HCT116 (cell line): ENCODE data around the gene CDH13. TPM values are rescaled to one million over a fixed set of nuclear protein-coding genes. Genes with fewer than 3 reads are reported as not detected.

Experiments
- ATAC-seq: fragments of 200-7000 bp; cut with Tn5 transposase; 2 replicates; pipeline ENCODE4 v1.9.1; 2020; ENCODE audit warnings: mild to moderate bottlenecking, moderate library complexity
- BruUV-seq: library from RNA; stranded (reverse); fragments of 400-500 nt; replicated peaks from 2 replicates; lab custom pipeline; 2021; lab: Mats Ljungman, UMichigan
- CTCF ChIA-PET: fragments of 300-600 bp; sonication (Branson Sonifier 250); formaldehyde crosslinking; loops from one replicate; lab custom pipeline; 2021; ENCODE audit warnings: antibody characterized with exemption; lab: Charles Lee
- POLR2A ChIA-PET: fragments of 300-600, 350-600 bp; sonication (Branson Sonifier 250); formaldehyde crosslinking; loops from one replicate; lab custom pipeline; 2021; ENCODE audit warnings: antibody characterized with exemption; lab: Charles Lee
- RAD21 ChIA-PET, 2 experiments: fragments of 300-600 bp; sonication (Branson Sonifier 250); formaldehyde crosslinking; loops; one replicate each; lab custom pipeline; 2023; ENCODE audit warnings: low total read pairs in 2 of 2; ENCODE audit not compliant: uncharacterized antibody in 2 of 2, unreplicated experiment in 2 of 2, low non-redundant PET in 1 of 2; lab: Charles Lee
- DNase-seq: peaks from one replicate; pipeline ENCODE4 v3.0.0-alpha.2; 2010; ENCODE audit warnings: low read depth, low spot score
- H2AFZ ChIP-seq: fragments of 200-600 bp; shearing (Covaris generic), sonication (generic); 2 replicates; pipeline ENCODE4 v1.6.1; 2017; ENCODE audit warnings: low read depth, mixed run types, mixed read lengths, antibody characterized with exemption, low read length; ENCODE audit not compliant: poor library complexity, severe bottlenecking
- H3K27ac ChIP-seq: 2 replicates; pipeline ENCODE4 v1.5.1; 2012; ENCODE audit warnings: low read depth, low read length
- H3K27me3 ChIP-seq: fragments of 200-600 bp; sonication (generic); 2 replicates; pipeline ENCODE4 v1.6.1; 2016; ENCODE audit warnings: mixed run types, low read length, mixed read lengths; ENCODE audit not compliant: insufficient read depth
- H3K36me3 ChIP-seq, 2 experiments: fragments of 200-500 bp in 1 of 2; fragments of 200-600 bp in 1 of 2; sonication (Bioruptor generic) in 1 of 2; sonication (generic) in 1 of 2; 2 replicates each; pipeline versions ENCODE4 v1.5.1 to v1.6.1; 2014 to 2016; ENCODE audit warnings: low read length in 2 of 2, inconsistent platforms in 1 of 2, mixed read lengths in 1 of 2, mixed run types in 1 of 2; ENCODE audit not compliant: insufficient read depth in 2 of 2, control insufficient read depth in 1 of 2
- H3K4me1 ChIP-seq, 2 experiments: fragments of 200-600 bp in 1 of 2; sonication (generic) in 1 of 2; 2 replicates each; pipeline versions ENCODE4 v1.5.1 to v1.6.1; 2012 to 2017; ENCODE audit warnings: low read length in 2 of 2, inconsistent platforms in 1 of 2, mild to moderate bottlenecking in 1 of 2, mixed read lengths in 1 of 2, mixed run types in 1 of 2, moderate library complexity in 1 of 2; ENCODE audit not compliant: insufficient read depth in 2 of 2, control insufficient read depth in 1 of 2
- H3K4me2 ChIP-seq: fragments of 200-600 bp; sonication (generic); 2 replicates; pipeline ENCODE4 v1.6.1; 2017; ENCODE audit warnings: mixed run types, low read length, mixed read lengths
- H3K4me3 ChIP-seq, 2 experiments: fragments of 200-600 bp in 1 of 2; sonication (generic) in 1 of 2; replicated peaks in 1 of 2; 2 replicates each; pipeline ENCODE4 v1.5.1; 2011 to 2016; ENCODE audit warnings: low read length in 2 of 2, control low read depth in 1 of 2, low read depth in 1 of 2, mild to moderate bottlenecking in 1 of 2, mixed read lengths in 1 of 2, mixed run types in 1 of 2
- H3K79me2 ChIP-seq: fragments of 200-600 bp; sonication (generic); 2 replicates; pipeline ENCODE4 v1.6.1; 2017; ENCODE audit warnings: mild to moderate bottlenecking, mixed run types, low read length, moderate library complexity, mixed read lengths; ENCODE audit not compliant: insufficient read depth
- H3K9ac ChIP-seq: fragments of 200-600 bp; sonication (generic); 2 replicates; pipeline ENCODE4 v1.6.1; 2016; ENCODE audit warnings: low read length, mixed read lengths
- H3K9me2 ChIP-seq: fragments of 200-600 bp; sonication (generic), shearing (Covaris generic); 2 replicates; pipeline ENCODE4 v1.6.1; 2017; ENCODE audit warnings: mixed run types, mild to moderate bottlenecking, moderate library complexity; ENCODE audit not compliant: insufficient read depth
- H3K9me3 ChIP-seq, 2 experiments: fragments of 200-500 bp in 1 of 2; fragments of 200-600 bp in 1 of 2; sonication (Bioruptor generic) in 1 of 2; sonication (generic) in 1 of 2; 2 replicates each; pipeline ENCODE4 v1.6.1; 2014 to 2017; ENCODE audit warnings: low read length in 2 of 2, mixed read lengths in 2 of 2, inconsistent platforms in 1 of 2, low read depth in 1 of 2, mild to moderate bottlenecking in 1 of 2, mixed run types in 1 of 2, moderate library complexity in 1 of 2; ENCODE audit not compliant: control insufficient read depth in 1 of 2, insufficient read depth in 1 of 2
- H4K20me1 ChIP-seq: fragments of 200-600 bp; sonication (generic), shearing (Covaris generic); 2 replicates; pipeline ENCODE4 v1.6.1; 2017; ENCODE audit warnings: mixed run types, mild to moderate bottlenecking, moderate library complexity; ENCODE audit not compliant: insufficient read depth
- CBX3 ChIP-seq: IDR thresholded peaks from 2 replicates; pipeline ENCODE4 v1.6.1; 2012; ENCODE audit warnings: low read depth
- CTCF ChIP-seq, 3 experiments: fragments of 200-600 bp in 1 of 3; sonication (generic) in 1 of 3; IDR thresholded peaks in 2 of 3; conservative IDR thresholded peaks in 1 of 3; 2 replicates each; pipeline ENCODE4 v1.5.1; 2012 to 2017; ENCODE audit warnings: low read depth in 2 of 3, low read length in 2 of 3, antibody characterized with exemption in 1 of 3, borderline replicate concordance in 1 of 3, control low read depth in 1 of 3, mild to moderate bottlenecking in 1 of 3, mixed read lengths in 1 of 3, mixed run types in 1 of 3, moderate library complexity in 1 of 3; ENCODE audit not compliant: insufficient read depth in 1 of 3
- JUND ChIP-seq: IDR thresholded peaks from 2 replicates; pipeline ENCODE4 v1.6.1; 2012
- POLR2A ChIP-seq: IDR thresholded peaks from 2 replicates; pipeline ENCODE4 v1.7.0; 2011; ENCODE audit warnings: borderline replicate concordance; ENCODE audit not compliant: insufficient read depth, insufficient read length; ENCODE audit errors: extremely low read depth
- SIN3A ChIP-seq: IDR thresholded peaks from 2 replicates; pipeline ENCODE4 v1.6.1; 2012; ENCODE audit warnings: low read depth
- SRF ChIP-seq: IDR thresholded peaks from 2 replicates; pipeline ENCODE4 v1.6.1; 2012; ENCODE audit warnings: low read depth
- TCF7L2 ChIP-seq: IDR thresholded peaks from 2 replicates; pipeline ENCODE4 v1.7.0; 2011; ENCODE audit warnings: borderline replicate concordance, inconsistent platforms; ENCODE audit not compliant: insufficient read depth, insufficient read length; ENCODE audit errors: extremely low read depth
- YY1 ChIP-seq: IDR thresholded peaks from 2 replicates; pipeline ENCODE4 v1.6.1; 2011; ENCODE audit warnings: low read length, low read depth, moderate library complexity, mild to moderate bottlenecking; ENCODE audit not compliant: insufficient replicate concordance; ENCODE audit errors: extremely low read depth
- ZNF274 ChIP-seq: fragments of 200-500 bp; sonication (Bioruptor generic); IDR thresholded peaks from 2 replicates; pipeline ENCODE4 v1.6.1; 2014; ENCODE audit warnings: mild to moderate bottlenecking, low read depth, low read length, inconsistent platforms
- intact Hi-C: fragments of 100-400 bp; cut with micrococcal nuclease; formaldehyde crosslinking; loops from 2 replicates; pipeline ENCODE4 v1.10.0; 2022
- total RNA-seq: library from RNA; stranded (reverse); gene quantifications from one replicate; pipeline ENCODE4 v1.2.1, GENCODE V29; 2021; ENCODE audit not compliant: unreplicated experiment
- TF ChIP-seq, protein P1 (sequence below): IDR thresholded peaks from 2 replicates; pipeline ENCODE4 v1.6.1; 2012

Gene CDH13
- total RNA-seq, 1 experiment from 2014 or later: not detected

GRCh38 chr16:83713597-83713996, 1086.8 kb downstream of the CDH13 start:
- POLR2A ChIA-PET: no interaction called here
- intact Hi-C loops: no loop called here
- TF ChIP-seq JUND: no peak
- TF ChIP-seq SIN3A: no peak
- TF ChIP-seq YY1: no peak
- TF ChIP-seq CBX3: no peak
- no peak for TF ChIP-seq TCF7L2
- no peak for TF ChIP-seq ZNF274
- no peak for TF ChIP-seq CTCF (IDR thresholded peaks at IDR 0.05 in 2 of 3, conservative IDR thresholded peaks at IDR 0.05 in 1 of 3; ENCODE audit: borderline replicate concordance in 1 of 3, insufficient read depth in 1 of 3, low read depth in 2 of 3, low read length in 2 of 3)
- no peak for TF ChIP-seq SRF
- TF ChIP-seq, protein P1, sequence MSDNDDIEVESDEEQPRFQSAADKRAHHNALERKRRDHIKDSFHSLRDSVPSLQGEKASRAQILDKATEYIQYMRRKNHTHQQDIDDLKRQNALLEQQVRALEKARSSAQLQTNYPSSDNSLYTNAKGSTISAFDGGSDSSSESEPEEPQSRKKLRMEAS: no peak
- no peak for TF ChIP-seq POLR2A
- TF ChIP-seq, all 23 proteins: peak for 0
- no peaks in the 10 kb centered on the region for H4K20me1 ChIP-seq
- no peak overlapping the region for H2AFZ ChIP-seq
- H3K9me3 ChIP-seq: no peaks in the 10 kb centered on the region
- DNase-seq (no peak), ATAC-seq (peak; percentile 52)
- no peaks in the 10 kb centered on the region for H3K4me1 ChIP-seq
- no peak overlapping the region for H3K27ac ChIP-seq
- H3K36me3 ChIP-seq: no peaks in the 10 kb centered on the region
- BruUV-seq: no TSS peak
- CTCF ChIA-PET: no interaction called here
- no peak overlapping the region for H3K4me2 ChIP-seq
- RAD21 ChIA-PET: no interaction called here
- H3K27me3 ChIP-seq: peaks cover 26% of the 10 kb centered on the region
- H3K4me3 ChIP-seq: no peak overlapping the region
- H3K9me2 ChIP-seq: no peaks in the 10 kb centered on the region
- no peak overlapping the region for H3K9ac ChIP-seq
- H3K79me2 ChIP-seq: no peaks in the 10 kb centered on the region
